Activated CD8-positive, alpha-beta T cell treated with anti-CD3 and anti-CD28 coated beads, Interleukin-2, amount 10 ng/mL, durations not matched to agents 7 days and 5 days (primary cell): Measurements from ENCODE around the gene IMPDH1. TPM values are rescaled to one million over a fixed set of nuclear protein-coding genes. Genes with fewer than 3 reads are reported as not detected.
A peak's percentile ranks its signal among the peaks of the same experiment; 100 is the strongest.

Source experiments
- ATAC-seq: fragments of 150-1000 bp; cut with Tn5 transposase; one replicate; pipeline ENCODE4 v1.10.0; 2021; ENCODE audit warnings: moderate library complexity
- CTCF ChIA-PET: fragments of 350-600 bp; sonication (Branson Sonifier 250); formaldehyde crosslinking; loops from one replicate; lab custom pipeline; 2021; ENCODE audit warnings: antibody characterized with exemption; lab: Charles Lee
- POLR2A ChIA-PET: fragments of 350-600 bp; sonication (Branson Sonifier 250); formaldehyde crosslinking; loops from one replicate; lab custom pipeline; 2021; ENCODE audit warnings: antibody characterized with exemption; lab: Charles Lee
- DNase-seq: peaks from one replicate; pipeline ENCODE4 v3.0.0-alpha.2; 2020
- H3K27ac Mint-ChIP-seq: one replicate; pipeline ENCODE4 v1.8.0; 2021; ENCODE audit warnings: mild to moderate bottlenecking, mixed read lengths
- H3K27me3 Mint-ChIP-seq: one replicate; pipeline ENCODE4 v1.8.0; 2021; ENCODE audit warnings: low read depth, mixed read lengths
- H3K36me3 Mint-ChIP-seq: one replicate; pipeline ENCODE4 v1.8.0; 2021; ENCODE audit warnings: low read depth, mixed read lengths
- H3K4me1 Mint-ChIP-seq: one replicate; pipeline ENCODE4 v1.8.0; 2021; ENCODE audit warnings: low read depth, mixed read lengths
- H3K4me3 Mint-ChIP-seq: one replicate; pipeline ENCODE4 v1.8.0; 2021; ENCODE audit warnings: mild to moderate bottlenecking, mixed read lengths
- H3K9me3 Mint-ChIP-seq: one replicate; pipeline ENCODE4 v1.8.0; 2022; ENCODE audit warnings: mixed read lengths; ENCODE audit not compliant: insufficient read depth
- total RNA-seq, 2 experiments: library from RNA; stranded (reverse); gene quantifications; one replicate each; pipeline ENCODE4 v1.2.3, GENCODE V29; 2021

Gene IMPDH1
- total RNA-seq, 2 experiments from 2014 or later = 75.3 to 80.8 TPM

DNA sequence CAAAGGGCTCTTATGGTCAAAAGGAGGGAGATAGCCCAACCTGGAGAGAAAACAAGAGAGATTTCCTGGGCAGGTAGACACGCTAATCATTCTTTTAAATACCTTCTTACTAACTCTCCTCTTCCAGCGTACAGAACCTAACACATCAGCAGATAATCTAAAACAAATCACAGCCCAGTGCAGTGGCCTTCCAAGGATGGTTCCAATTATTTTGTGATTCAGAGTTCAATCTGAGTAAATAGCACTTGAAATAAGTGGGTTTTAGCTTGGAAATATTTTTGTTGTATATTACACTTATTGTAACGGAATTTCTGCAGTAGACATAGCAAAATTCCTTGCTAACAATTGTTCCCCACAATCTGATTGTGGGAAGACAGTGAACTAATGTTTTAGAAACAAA is 7.3 kb upstream of the IMPDH1 start:
- no peaks in the 10 kb centered on the region for H3K9me3 Mint-ChIP-seq
- no peak overlapping the region for H3K4me3 Mint-ChIP-seq
- peaks cover 22% of the 10 kb centered on the region for H3K27me3 Mint-ChIP-seq
- ChIA-PET POLR2A (no interaction called here), CTCF (interaction anchor here (1.3 to 25.1 kb wide), 5 partner anchors 11 to 70 kb away, joined by 4 to 432 read pairs (median 5); no protein-coding TSS in a partner anchor)
- H3K27ac Mint-ChIP-seq = no peak overlapping the region
- DNase-seq (no peak), ATAC-seq (no peak)
- H3K36me3 Mint-ChIP-seq = no peaks in the 10 kb centered on the region
- H3K4me1 Mint-ChIP-seq = peaks cover 3% of the 10 kb centered on the region

DNA sequence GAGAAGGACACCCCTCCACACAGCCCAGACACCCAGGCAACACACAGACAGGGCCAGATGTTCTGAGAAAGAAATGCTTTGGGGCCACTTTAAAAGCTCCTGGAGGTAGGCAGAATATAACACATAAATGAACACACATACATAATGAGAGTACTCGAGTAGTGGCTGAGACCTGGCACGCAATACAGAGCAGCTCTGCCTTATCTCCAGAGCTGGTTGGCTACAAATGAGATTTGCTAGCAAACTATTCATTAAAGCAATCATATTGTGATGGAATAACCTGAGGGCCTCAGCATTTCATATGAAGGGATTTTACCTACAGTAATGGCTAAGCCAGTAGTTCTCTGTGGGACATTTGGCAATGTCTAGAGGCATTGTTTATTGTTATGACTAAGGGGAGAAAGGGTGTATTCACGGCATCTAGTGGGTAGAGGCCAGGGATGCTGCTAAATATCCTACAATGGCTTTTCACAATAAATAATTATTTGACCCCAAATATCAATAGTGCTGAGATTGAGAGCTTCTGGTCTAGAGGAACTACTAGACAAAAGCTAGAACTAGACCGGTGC is 5.5 kb upstream of the IMPDH1 start:
- DNase-seq (no peak), ATAC-seq (no peak)
- ChIA-PET CTCF (interaction anchor here (0.9 to 25.1 kb wide), 10 partner anchors 11 to 465 kb away, joined by 3 to 432 read pairs (median 4); no protein-coding TSS in a partner anchor), POLR2A (interaction anchor here (0.7 kb wide), 1 partner anchor 27 kb away, joined by 3 read pairs; no protein-coding TSS in a partner anchor)
- Mint-ChIP-seq H3K27ac (no peak overlapping the region), H3K27me3 (peaks cover 28% of the 10 kb centered on the region), H3K4me3 (no peak overlapping the region), H3K9me3 (no peaks in the 10 kb centered on the region), H3K36me3 (no peaks in the 10 kb centered on the region), H3K4me1 (peaks cover 3% of the 10 kb centered on the region)

DNA sequence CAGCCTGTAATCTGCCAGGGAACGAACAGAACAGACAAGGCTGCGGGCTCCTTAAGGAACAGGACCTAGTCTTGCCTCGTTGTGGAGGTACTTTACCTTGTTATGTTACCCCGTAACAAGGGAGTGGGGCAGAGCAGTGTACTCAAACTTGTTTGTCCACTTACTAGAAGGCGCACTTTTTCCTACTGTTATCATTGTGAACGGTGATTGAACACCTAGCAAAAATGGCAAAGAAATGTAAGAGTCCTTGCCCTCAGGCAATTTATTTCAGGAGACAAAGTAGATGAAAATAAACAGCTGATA is 620 bp upstream of the IMPDH1 start:
- ATAC-seq = no peak
- H3K36me3 Mint-ChIP-seq = peaks cover 2% of the 10 kb centered on the region
- DNase-seq = no peak
- peaks cover 26% of the 10 kb centered on the region for H3K27me3 Mint-ChIP-seq
- peak overlapping the region; percentile 77 for H3K27ac Mint-ChIP-seq
- ChIA-PET POLR2A (no interaction called here), CTCF (interaction anchor here (1.0 to 25.1 kb wide), 4 partner anchors 11 to 50 kb away, joined by 3 to 432 read pairs (median 10); no protein-coding TSS in a partner anchor)
- H3K4me3 Mint-ChIP-seq = peak overlapping the region; percentile 88
- H3K9me3 Mint-ChIP-seq = no peaks in the 10 kb centered on the region
- peaks cover 26% of the 10 kb centered on the region for H3K4me1 Mint-ChIP-seq

DNA sequence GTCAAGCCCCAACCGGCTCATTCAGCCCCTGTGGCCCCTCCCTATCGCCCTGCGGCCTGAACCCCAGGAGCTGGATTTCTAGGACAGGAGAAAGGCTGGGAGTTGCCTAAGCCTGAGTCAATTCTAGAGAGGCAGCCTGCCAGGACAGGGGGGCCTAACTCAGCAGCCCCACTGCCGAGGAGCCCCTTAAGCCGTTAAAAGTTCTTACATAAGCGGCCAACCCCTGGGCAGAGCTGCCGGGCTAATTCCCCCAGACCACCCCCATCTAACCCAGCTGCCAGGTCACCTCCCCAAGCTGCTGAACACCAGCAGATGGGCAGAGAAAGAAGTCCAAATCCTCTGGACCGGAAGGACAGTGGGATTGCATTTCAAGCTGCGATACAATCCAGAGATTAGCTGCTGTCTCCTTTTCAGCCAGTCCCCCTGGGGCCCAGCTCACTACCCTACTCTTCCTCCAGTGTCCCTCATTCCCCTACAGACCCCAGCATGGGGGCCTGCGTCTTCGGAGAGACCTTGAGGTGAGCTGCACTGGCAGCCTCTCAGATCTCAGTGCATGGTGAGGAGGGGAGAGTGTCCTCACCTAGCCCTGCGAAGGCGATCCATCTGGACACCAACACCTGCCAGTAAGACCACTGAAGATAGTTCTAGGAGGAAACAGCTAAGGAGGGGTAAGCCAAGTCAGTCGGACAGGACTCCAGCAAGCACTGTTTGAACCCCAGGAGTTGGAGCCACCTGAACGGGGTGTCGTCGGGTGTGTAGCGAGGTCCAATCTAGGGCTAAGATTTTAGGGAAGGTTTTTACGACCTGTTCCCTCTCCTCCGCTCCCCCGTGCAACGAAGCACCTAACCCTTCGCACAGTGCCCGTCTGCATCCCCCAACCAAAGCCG is 830 bp downstream of the IMPDH1 start:
- H3K27me3 Mint-ChIP-seq = peaks cover 19% of the 10 kb centered on the region
- CTCF ChIA-PET = interaction anchor here (0.9 to 25.1 kb wide), 4 partner anchors 10 to 52 kb away, joined by 3 to 432 read pairs (median 13); no protein-coding TSS in a partner anchor
- POLR2A ChIA-PET = no interaction called here

DNA sequence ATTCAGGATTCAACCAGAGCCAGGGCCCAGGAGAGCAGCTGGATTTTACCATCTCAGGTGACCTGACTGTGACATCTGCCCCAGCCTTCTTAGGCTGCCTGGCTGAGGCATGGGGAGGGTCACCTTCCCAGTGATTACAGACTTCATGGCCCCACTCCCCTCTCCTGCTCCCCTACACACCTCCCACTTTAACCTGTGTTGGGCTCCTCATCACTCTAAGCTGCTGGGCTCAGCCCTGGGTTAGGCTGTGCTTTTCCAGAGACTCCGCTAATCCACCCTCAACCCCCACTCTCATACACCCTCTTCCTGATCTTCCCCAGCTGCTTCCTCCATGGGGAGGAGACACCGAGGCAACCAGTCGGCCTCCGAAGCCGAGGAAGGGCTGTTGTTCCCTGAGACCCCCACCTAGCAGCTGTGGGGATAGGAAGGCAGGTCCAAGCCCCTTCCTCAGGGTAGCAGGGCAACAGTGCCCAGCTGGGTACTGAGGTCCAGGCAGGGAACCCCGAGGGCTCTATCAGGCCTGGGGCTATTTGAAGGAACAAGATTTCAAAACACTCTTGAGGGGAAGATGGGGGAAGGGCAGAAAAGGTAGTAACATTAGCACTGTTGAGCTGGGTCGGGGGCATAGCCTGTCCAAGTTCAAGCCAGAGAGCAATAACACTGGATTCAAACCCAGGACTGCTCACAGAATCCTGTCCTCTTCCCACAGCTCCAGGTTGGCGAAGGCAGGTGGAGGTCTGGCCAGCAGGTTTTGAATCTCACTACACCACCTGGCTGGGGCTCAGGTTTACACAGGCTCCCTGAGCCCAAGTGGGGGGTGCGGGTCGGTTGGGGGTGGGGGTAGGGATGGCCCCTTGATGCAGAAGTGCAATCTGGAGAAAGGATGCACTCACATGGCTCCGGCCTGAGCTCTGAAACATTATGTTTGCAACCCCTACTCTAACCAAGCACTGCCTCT is 1.8 kb downstream of the IMPDH1 start:
- Mint-ChIP-seq H3K27ac (no peak overlapping the region), H3K36me3 (peaks cover 8% of the 10 kb centered on the region), H3K9me3 (no peaks in the 10 kb centered on the region), H3K4me3 (peak overlapping the region; percentile 85), H3K4me1 (peaks cover 45% of the 10 kb centered on the region), H3K27me3 (peaks cover 13% of the 10 kb centered on the region)
- ATAC-seq (no peak), DNase-seq (no peak)
- ChIA-PET POLR2A (no interaction called here), CTCF (interaction anchor here (0.7 to 25.1 kb wide), 5 partner anchors 9 to 83 kb away, joined by 3 to 432 read pairs (median 9); no protein-coding TSS in a partner anchor)

More for the DNA sequence above, 830 bp downstream of the IMPDH1 start:
- Mint-ChIP-seq H3K36me3 (peaks cover 4% of the 10 kb centered on the region), H3K27ac (peak overlapping the region; percentile 74), H3K9me3 (no peaks in the 10 kb centered on the region), H3K4me3 (peak overlapping the region; percentile 85), H3K4me1 (peaks cover 37% of the 10 kb centered on the region)
- DNase-seq (no peak), ATAC-seq (no peak)

DNA sequence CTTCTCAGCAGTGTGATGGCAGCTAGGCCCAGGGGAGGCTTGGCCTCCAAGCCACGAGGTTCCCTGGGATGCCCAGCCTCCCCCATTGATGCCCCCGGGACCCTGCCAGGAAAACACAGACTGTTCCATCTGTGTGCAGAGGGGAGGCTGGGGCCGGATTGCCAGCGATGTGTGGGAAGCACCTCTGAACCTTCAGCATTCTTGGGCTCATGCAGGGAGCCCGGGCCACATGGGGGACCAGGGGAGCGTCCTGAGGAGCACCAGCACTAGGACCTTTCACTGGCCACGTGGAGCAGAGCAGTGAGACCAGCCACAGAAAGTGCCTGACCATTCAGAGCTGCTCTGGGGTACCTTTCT is 2.6 kb downstream of the IMPDH1 start:
- Mint-ChIP-seq H3K36me3 (peaks cover 15% of the 10 kb centered on the region), H3K4me3 (no peak overlapping the region), H3K27me3 (peaks cover 11% of the 10 kb centered on the region), H3K9me3 (no peaks in the 10 kb centered on the region), H3K27ac (peak overlapping the region; percentile 43), H3K4me1 (peaks cover 51% of the 10 kb centered on the region)
- ATAC-seq (no peak), DNase-seq (no peak)
- POLR2A ChIA-PET = no interaction called here
- CTCF ChIA-PET = interaction anchor here (2.1 to 25.1 kb wide), 3 partner anchors 9 to 21 kb away, joined by 9 to 432 read pairs (median 17); no protein-coding TSS in a partner anchor

DNA sequence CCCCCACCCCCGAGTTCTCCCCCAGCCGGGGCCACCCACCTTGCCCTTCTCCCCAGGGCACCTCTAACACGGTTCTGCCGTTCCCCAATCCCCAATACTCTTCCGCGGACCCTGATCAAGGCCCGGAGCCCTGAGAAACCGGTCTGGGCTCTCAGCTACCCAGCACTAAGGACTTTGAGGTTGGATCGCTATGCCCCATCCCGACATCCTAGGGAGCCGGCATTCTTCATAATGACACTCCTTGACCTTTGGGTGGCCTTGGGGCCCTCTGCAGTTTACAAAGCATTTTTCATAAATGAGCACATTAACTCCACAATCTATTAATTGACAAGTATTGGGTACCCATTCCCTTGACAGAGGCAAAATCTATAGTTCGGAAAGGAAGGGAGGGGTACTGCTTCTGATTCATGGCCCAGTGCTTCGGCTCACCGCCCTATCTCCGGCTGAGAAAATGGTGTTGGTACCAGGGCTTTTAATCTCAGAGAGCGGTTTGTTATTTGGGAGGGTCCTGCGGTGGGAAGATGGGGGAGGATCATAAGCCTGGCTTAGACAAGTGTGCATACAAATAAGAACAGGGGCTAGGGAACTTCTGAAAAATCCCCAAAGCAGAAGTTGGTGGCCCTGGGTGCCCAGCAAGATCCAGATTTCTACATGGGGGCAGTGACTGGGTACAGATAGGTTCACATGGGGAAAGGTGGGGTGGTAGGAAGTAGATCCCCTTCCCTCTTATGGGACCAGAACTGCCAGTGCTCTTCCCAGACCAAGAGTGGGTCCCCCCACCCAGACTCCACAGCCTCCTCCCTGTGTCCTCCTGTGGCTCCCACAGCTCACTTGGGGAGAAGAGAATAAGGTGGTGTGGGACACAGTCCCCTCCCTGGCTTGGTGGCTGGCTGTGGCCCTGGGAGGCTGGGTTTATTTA is 3.2 kb downstream of the IMPDH1 start:
- peaks cover 15% of the 10 kb centered on the region for H3K36me3 Mint-ChIP-seq
- POLR2A ChIA-PET = no interaction called here
- DNase-seq (no peak), ATAC-seq (no peak)
- H3K9me3 Mint-ChIP-seq = no peaks in the 10 kb centered on the region
- peaks cover 51% of the 10 kb centered on the region for H3K4me1 Mint-ChIP-seq
- H3K4me3 Mint-ChIP-seq = peak overlapping the region; percentile 68
- CTCF ChIA-PET = interaction anchor here (2.1 to 25.1 kb wide), 3 partner anchors 8 to 21 kb away, joined by 9 to 432 read pairs (median 17); no protein-coding TSS in a partner anchor
- H3K27me3 Mint-ChIP-seq = peaks cover 8% of the 10 kb centered on the region
- peak overlapping the region; percentile 30 for H3K27ac Mint-ChIP-seq

DNA sequence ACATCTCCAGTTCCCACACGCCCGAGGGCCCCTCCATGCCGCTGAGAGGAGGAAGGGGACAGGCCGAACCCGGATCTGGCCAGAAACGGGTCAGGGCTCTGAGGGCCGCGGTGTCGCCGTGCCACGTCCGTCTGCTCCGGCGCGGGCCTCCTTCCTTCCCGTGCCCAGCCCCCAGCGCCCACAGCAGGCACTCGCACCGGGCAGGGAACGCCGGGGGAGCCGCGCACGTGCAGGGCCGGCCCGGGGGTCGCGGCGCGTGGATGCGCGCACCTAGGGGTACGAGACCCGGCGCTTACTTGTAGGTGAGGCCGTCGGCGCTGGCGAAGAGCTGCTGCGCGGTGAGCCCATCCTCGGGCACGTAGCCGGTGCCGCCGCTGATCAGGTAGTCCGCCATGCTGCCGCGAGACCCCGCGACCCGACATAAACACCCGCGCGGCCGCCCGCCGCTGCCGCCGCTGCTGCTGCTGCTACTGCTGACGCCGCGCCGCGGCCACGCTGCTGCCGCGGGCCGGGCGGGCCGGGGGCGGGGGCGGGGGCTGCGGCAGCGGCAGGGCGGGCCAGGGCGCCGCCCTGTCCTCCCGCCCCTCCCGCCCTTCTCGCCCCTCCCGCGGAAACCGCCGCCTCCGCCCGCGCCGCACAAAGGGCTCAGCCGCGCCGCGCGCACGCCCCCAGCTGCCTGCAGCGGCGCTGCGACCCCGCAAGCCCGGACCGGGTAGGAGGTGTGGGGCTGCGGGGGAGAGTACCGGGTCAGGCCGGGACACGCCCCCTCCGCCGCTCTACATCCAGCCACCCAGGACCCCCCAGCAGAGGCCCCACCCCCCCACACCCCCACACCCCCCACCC is 4.1 kb downstream of the IMPDH1 start:
- DNase-seq (peak; percentile 64), ATAC-seq (peak; percentile 20)
- H3K27ac Mint-ChIP-seq = peak overlapping the region; percentile 34
- no peaks in the 10 kb centered on the region for H3K9me3 Mint-ChIP-seq
- ChIA-PET POLR2A (no interaction called here), CTCF (interaction anchor here (0.6 to 25.1 kb wide), 5 partner anchors 9 to 54 kb away, joined by 3 to 432 read pairs (median 3); no protein-coding TSS in a partner anchor)
- peaks cover 21% of the 10 kb centered on the region for H3K36me3 Mint-ChIP-seq
- H3K4me1 Mint-ChIP-seq = peaks cover 51% of the 10 kb centered on the region
- peak overlapping the region; percentile 81 for H3K4me3 Mint-ChIP-seq
- H3K27me3 Mint-ChIP-seq = peaks cover 6% of the 10 kb centered on the region

DNA sequence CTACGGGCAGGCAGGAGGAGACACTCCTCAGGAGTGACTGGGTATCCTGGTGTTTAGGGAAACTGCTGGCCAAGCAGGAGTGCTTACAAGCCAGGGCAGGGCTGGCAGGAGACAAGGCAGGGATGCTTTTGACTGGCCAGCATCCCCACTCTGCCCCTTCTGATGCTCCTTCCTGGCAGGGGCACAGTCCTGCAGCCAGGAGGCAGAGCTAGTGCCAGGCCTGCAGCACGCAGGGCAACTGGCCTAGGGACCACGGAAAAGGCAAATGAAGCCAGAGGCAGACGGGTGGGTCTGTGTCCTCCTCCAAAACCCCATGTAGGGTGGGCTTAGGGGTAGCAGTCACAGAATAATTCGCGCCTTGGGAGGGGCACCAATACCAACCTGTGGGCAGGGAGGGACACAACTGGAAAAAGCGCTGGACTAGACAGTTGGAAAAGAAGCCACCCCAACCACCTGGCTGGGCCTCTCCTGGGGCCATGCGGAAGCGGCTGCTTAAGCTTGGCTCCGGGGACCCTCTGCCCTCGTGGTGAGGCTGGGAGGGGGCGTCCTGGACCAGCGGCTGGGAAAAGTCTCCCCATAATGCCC is 4.8 kb downstream of the IMPDH1 start:
- ChIA-PET CTCF (interaction anchor here (0.6 to 25.1 kb wide), 7 partner anchors 9 to 55 kb away, joined by 3 to 432 read pairs (median 3); no protein-coding TSS in a partner anchor), POLR2A (no interaction called here)
- Mint-ChIP-seq H3K9me3 (no peaks in the 10 kb centered on the region), H3K4me1 (peaks cover 46% of the 10 kb centered on the region), H3K36me3 (peaks cover 28% of the 10 kb centered on the region), H3K27me3 (peaks cover 3% of the 10 kb centered on the region), H3K27ac (peak overlapping the region; percentile 34), H3K4me3 (peak overlapping the region; percentile 81)
- DNase-seq (no peak), ATAC-seq (no peak)
